BLaER1 (cell line): ENCODE measurements around the gene WNT11.

Source experiments
- H3K27ac ChIP-seq: shearing (Covaris generic); formaldehyde crosslinking; 2 replicates; pipeline ENCODE4 v1.8.1; 2022
- H3K27me3 ChIP-seq: shearing (Covaris generic); formaldehyde crosslinking; 2 replicates; pipeline ENCODE4 v1.8.1; 2022
- H3K36me3 ChIP-seq: shearing (Covaris generic); formaldehyde crosslinking; 2 replicates; pipeline ENCODE4 v1.8.1; 2022
- H3K4me1 ChIP-seq: shearing (Covaris generic); formaldehyde crosslinking; 2 replicates; pipeline ENCODE4 v1.8.1; 2022
- H3K4me2 ChIP-seq: shearing (Covaris generic); formaldehyde crosslinking; 2 replicates; pipeline ENCODE4 v1.8.1; 2022
- H3K4me3 ChIP-seq: shearing (Covaris generic); formaldehyde crosslinking; 2 replicates; pipeline ENCODE4 v1.8.1; 2022
- H3K9ac ChIP-seq: shearing (Covaris generic); formaldehyde crosslinking; 2 replicates; pipeline ENCODE4 v1.8.1; 2022
- H3K9me3 ChIP-seq: shearing (Covaris generic); formaldehyde crosslinking; 2 replicates; pipeline ENCODE4 v1.8.1; 2022
- H4K20me1 ChIP-seq: shearing (Covaris generic); formaldehyde crosslinking; 2 replicates; pipeline ENCODE4 v1.8.1; 2022
- Cebpa-rat ChIP-seq: shearing (Covaris generic); IDR thresholded peaks from 2 replicates; pipeline ENCODE4 v1.8.1; 2022

Gene WNT11

DNA sequence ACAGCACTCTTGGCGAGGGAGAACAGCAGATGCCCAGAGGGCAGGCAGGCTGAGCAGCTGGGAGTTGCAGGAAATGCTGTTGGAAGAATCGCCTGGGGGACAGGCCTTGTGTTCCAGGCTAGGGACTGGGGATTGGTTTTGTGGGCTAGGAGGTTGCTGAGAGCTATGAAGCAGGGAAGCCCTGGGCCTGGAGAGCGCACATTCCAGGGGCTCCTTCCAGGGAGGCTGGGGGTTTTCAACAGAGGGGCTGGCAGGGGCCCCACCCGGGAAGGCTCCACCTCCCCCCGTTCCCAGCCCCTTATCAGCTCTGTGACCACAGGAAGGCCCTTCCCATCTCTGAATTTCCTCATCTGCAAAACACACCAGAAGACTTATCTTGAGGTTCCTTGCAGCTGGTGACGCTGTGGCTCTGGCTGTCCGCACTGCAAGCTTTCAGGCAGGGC is 21.7 kb downstream of the WNT11 start:
- H4K20me1 ChIP-seq: no peaks in the 10 kb centered on the region
- H3K9ac ChIP-seq: no peak overlapping the region
- H3K27ac ChIP-seq: peak overlapping the region; percentile 37; the same call in 1 of the 2 replicates
- H3K27me3 ChIP-seq: no peaks in the 10 kb centered on the region
- TF ChIP-seq Cebpa-rat: no peak
- peaks cover 11% of the 10 kb centered on the region for H3K9me3 ChIP-seq
- H3K36me3 ChIP-seq: no peaks in the 10 kb centered on the region
- no peak overlapping the region for H3K4me3 ChIP-seq
- H3K4me1 ChIP-seq: peaks cover 23% of the 10 kb centered on the region
- peak overlapping the region; percentile 65 for H3K4me2 ChIP-seq

DNA sequence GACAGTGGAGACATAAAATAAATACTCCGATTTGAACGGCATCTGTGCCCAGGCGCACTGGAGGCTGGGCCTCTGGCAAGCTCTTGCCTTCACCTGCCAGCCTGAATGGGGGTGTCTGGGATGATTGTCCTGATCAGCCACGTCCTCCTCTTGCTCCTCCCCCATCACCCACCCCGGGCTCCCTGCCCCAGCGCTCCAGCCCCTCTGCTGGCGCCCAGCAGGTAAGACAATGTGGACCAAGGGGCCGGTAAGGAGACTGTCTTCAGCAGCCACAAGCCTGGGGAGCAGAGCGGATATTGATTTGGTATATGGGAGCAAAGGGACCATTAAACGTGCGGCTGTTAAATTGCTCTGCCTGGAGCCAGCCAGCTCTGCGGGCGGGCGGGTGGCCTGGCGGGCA is 24.9 kb downstream of the WNT11 start:
- Histone ChIP-seq H3K4me2 (no peak overlapping the region), H3K4me3 (no peak overlapping the region), H3K4me1 (peaks cover 31% of the 10 kb centered on the region), H3K9ac (no peak overlapping the region), H3K27me3 (no peaks in the 10 kb centered on the region), H3K9me3 (no peaks in the 10 kb centered on the region), H3K27ac (no peak overlapping the region), H4K20me1 (no peaks in the 10 kb centered on the region), H3K36me3 (no peaks in the 10 kb centered on the region)
- no peak for TF ChIP-seq Cebpa-rat

DNA sequence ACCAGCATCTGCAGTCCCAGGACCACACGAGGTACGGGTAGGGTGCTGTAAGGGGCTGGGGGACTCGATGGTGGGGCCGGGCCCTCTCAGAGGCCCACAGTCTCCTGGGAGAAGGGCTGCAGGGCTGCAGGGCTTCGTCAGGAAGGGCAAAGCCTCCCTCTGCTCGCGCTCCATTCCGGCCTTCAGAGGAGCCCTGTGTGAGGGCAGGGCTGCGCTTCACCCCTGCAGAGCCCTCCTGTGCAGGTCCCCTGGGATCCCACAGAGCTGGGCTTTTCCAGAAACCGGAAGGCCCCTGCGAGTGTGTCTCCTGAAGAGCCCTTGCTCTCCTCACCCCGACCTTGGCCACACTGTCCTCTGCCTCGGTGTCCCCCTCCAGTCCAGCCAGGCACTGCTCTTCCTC is 27.2 kb downstream of the WNT11 start:
- no peak overlapping the region for H3K27ac ChIP-seq
- 0 out of 2 replicates have a peak overlapping the region, but pooled peaks have one; percentile 29 for H3K9ac ChIP-seq
- no peak for TF ChIP-seq Cebpa-rat
- peaks cover 25% of the 10 kb centered on the region for H3K4me1 ChIP-seq
- H3K4me3 ChIP-seq: no peak overlapping the region
- no peaks in the 10 kb centered on the region for H4K20me1 ChIP-seq
- H3K27me3 ChIP-seq: no peaks in the 10 kb centered on the region
- H3K36me3 ChIP-seq: no peaks in the 10 kb centered on the region
- no peaks in the 10 kb centered on the region for H3K9me3 ChIP-seq
- H3K4me2 ChIP-seq: peak overlapping the region; percentile 59

DNA sequence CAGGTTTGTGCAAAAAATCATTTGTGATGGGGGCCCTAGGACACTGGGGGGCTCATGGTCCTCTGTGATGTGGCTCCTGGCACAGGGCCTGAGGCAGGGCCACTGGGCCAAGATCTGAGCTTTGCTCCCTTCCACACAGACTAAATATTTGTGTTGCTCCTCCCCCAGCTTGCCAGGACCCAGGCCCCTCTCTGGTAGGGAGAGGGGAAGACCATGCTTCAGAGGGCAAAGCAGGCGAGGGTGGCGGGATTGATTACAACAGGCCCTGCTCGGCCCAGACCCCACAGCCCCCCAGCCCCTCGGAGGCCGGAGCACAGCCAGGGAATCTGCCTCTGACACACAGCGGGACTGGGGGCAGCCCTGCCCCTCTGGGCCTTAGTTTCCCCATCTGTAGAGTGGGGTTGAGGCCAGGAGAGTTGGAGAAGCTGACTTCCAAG is 29.0 kb downstream of the WNT11 start:
- H3K9ac ChIP-seq: no peak overlapping the region
- no peak overlapping the region for H3K4me3 ChIP-seq
- no peaks in the 10 kb centered on the region for H3K36me3 ChIP-seq
- H4K20me1 ChIP-seq: no peaks in the 10 kb centered on the region
- peaks cover 25% of the 10 kb centered on the region for H3K4me1 ChIP-seq
- H3K27me3 ChIP-seq: no peaks in the 10 kb centered on the region
- H3K4me2 ChIP-seq: no peak overlapping the region
- no peak overlapping the region for H3K27ac ChIP-seq
- no peaks in the 10 kb centered on the region for H3K9me3 ChIP-seq
- TF ChIP-seq Cebpa-rat: no peak

DNA sequence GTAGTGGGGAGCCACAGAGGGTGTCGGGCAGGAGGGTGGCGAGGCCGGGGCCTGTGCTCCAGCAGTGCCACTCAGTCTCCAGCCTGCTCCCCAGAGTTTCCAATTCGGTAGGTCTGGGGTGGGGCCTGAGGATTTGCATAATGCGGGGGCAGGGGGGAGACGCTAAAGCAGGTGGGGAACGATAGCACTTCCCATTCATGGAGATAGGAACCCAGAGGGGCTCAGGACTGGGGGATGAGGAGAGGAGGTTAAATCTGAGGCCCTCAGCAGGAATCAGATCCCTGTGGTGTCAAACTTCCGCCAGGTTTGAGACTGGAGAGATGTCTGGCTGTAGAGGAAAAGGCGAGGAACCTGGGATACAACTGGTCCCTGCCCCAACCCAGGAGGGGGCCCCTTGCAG is 29.8 kb downstream of the WNT11 start:
- Histone ChIP-seq H4K20me1 (no peaks in the 10 kb centered on the region), H3K4me2 (peak overlapping the region; percentile 49; the same call in 1 of the 2 replicates)
- no peak for TF ChIP-seq Cebpa-rat

DNA sequence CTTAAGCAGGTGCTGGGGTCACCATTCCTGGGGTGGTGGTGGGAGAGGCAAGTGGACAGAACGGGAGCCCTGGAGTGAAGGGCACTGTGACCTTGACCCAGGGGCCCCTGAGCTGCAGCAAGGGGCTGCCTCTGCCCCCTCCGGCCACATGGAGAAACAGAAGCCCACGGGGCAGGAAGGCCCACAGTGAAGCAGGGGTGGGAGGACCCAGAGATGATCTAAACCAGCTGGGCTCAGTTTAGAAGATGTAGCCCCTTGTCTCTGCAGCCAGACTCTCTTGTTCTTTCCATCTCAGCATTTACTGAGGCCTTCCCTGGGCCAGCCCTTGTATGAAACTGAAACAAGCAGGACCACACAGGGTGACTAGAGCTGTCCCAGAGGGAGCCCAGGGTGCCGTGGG is 30.5 kb downstream of the WNT11 start:
- H3K4me2 ChIP-seq: peak overlapping the region; percentile 49; the same call in 1 of the 2 replicates
- H3K4me3 ChIP-seq: no peak overlapping the region
- H4K20me1 ChIP-seq: no peaks in the 10 kb centered on the region
- H3K27ac ChIP-seq: no peak overlapping the region
- no peak overlapping the region for H3K9ac ChIP-seq
- no peak for TF ChIP-seq Cebpa-rat
- H3K36me3 ChIP-seq: no peaks in the 10 kb centered on the region
- H3K27me3 ChIP-seq: no peaks in the 10 kb centered on the region
- H3K4me1 ChIP-seq: peaks cover 25% of the 10 kb centered on the region
- H3K9me3 ChIP-seq: no peaks in the 10 kb centered on the region

More for the DNA sequence above, 29.8 kb downstream of the WNT11 start:
- no peak overlapping the region for H3K4me3 ChIP-seq
- H3K27me3 ChIP-seq: no peaks in the 10 kb centered on the region
- no peak overlapping the region for H3K9ac ChIP-seq
- no peak overlapping the region for H3K27ac ChIP-seq
- no peaks in the 10 kb centered on the region for H3K36me3 ChIP-seq
- H3K9me3 ChIP-seq: no peaks in the 10 kb centered on the region
- H3K4me1 ChIP-seq: peaks cover 25% of the 10 kb centered on the region

DNA sequence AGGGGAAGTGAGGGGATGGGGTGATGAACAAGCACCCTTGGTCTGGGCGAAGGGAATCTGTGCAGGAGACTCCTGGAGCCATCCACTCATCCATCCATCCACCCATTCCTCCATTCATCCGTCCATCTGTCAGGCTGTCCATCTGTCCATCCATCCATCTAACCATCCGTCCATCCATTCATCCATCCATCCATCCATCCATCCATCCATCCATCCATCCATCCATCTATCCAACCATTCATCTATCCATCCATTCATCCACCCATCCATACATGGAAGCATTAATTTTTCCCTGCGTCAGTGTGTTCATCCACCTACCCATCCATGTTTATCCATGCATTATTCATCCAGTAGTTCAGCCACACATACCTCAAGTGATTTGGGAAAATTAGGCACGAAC is 32.0 kb downstream of the WNT11 start:
- no peak overlapping the region for H3K4me3 ChIP-seq
- H3K27ac ChIP-seq: no peak overlapping the region
- no peaks in the 10 kb centered on the region for H3K9me3 ChIP-seq
- H3K9ac ChIP-seq: no peak overlapping the region
- H3K27me3 ChIP-seq: no peaks in the 10 kb centered on the region
- TF ChIP-seq Cebpa-rat: no peak
- no peaks in the 10 kb centered on the region for H4K20me1 ChIP-seq
- peaks cover 23% of the 10 kb centered on the region for H3K4me1 ChIP-seq
- H3K36me3 ChIP-seq: no peaks in the 10 kb centered on the region
- H3K4me2 ChIP-seq: no peak overlapping the region

DNA sequence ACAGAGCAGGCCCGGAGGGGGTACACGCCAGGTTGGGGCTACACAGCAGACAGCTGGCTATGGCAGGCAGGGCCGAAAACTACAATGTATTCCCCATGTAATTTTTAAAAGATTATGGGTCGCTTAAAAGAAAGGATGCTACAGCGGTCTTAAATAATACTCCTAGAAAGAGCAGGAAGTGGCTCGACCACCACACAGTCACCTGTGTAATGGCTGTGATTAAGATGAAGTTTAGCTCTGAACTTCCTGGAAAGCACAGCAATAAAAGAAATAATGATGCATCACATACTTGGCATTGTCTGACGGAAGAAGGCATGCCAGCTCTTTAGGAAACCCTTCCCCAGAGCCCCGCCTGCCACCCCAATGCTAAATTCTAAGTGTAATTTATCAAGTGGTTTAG is 32.6 kb downstream of the WNT11 start:
- H3K4me1 ChIP-seq: peaks cover 18% of the 10 kb centered on the region
- no peaks in the 10 kb centered on the region for H3K27me3 ChIP-seq
- no peak overlapping the region for H3K27ac ChIP-seq

DNA sequence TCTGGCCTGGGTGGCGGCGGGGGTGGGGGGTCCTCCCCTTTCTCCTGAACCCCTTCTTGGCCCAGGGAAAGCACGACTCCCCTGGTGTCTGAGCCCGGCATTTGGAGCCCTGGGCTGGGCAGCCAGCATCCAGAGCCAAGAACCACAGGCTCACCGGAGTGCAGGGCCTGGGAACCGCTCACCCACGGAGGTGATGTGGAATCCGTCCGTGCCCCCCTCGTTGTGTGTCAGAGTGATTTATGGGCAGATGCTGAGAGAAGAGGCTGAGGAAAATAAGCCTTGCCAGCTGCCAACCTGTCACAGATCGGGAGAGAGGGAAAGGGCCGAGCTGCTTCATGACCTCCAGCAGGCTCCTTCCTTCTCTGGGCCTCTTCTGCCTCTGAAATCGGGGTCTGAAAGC is 33.7 kb downstream of the WNT11 start:
- Histone ChIP-seq H3K9ac (no peak overlapping the region), H3K4me1 (peaks cover 20% of the 10 kb centered on the region)

More for the DNA sequence above, 32.6 kb downstream of the WNT11 start:
- H3K4me2 ChIP-seq: no peak overlapping the region
- H3K36me3 ChIP-seq: no peaks in the 10 kb centered on the region
- TF ChIP-seq Cebpa-rat: no peak
- H3K9ac ChIP-seq: no peak overlapping the region
- no peak overlapping the region for H3K4me3 ChIP-seq
- no peaks in the 10 kb centered on the region for H3K9me3 ChIP-seq
- H4K20me1 ChIP-seq: no peaks in the 10 kb centered on the region

DNA sequence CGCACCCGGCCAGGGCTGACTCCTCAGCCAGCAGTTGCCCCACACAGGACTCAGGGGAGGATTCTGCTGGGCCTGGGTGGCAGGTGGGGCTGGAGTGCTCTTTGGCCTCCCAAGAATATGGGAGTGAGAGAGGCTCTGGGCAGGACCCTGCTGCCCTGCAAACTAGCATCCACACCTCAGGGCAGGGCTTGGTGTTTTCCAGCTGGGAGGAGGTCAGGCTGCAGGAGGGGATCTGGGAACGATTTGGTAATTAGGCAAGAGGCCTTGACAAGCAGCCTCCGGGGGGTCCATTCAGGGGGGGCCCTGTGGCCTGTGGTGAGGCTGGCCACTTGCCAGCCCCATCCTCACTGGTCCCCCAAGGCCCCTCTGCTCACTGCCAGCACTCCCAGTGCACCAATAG is 35.8 kb downstream of the WNT11 start:
- H3K9ac ChIP-seq: no peak overlapping the region
- H3K4me3 ChIP-seq: no peak overlapping the region
- H3K9me3 ChIP-seq: no peaks in the 10 kb centered on the region
- H3K27ac ChIP-seq: no peak overlapping the region
- H3K36me3 ChIP-seq: no peaks in the 10 kb centered on the region
- no peaks in the 10 kb centered on the region for H3K27me3 ChIP-seq
- no peaks in the 10 kb centered on the region for H4K20me1 ChIP-seq
- TF ChIP-seq Cebpa-rat: no peak
- H3K4me1 ChIP-seq: peaks cover 17% of the 10 kb centered on the region
- H3K4me2 ChIP-seq: no peak overlapping the region

More for the DNA sequence above, 33.7 kb downstream of the WNT11 start:
- no peak overlapping the region for H3K4me2 ChIP-seq
- no peaks in the 10 kb centered on the region for H4K20me1 ChIP-seq
- no peak overlapping the region for H3K4me3 ChIP-seq
- H3K36me3 ChIP-seq: no peaks in the 10 kb centered on the region
- no peak for TF ChIP-seq Cebpa-rat
- no peaks in the 10 kb centered on the region for H3K27me3 ChIP-seq
- H3K27ac ChIP-seq: no peak overlapping the region
- H3K9me3 ChIP-seq: no peaks in the 10 kb centered on the region

DNA sequence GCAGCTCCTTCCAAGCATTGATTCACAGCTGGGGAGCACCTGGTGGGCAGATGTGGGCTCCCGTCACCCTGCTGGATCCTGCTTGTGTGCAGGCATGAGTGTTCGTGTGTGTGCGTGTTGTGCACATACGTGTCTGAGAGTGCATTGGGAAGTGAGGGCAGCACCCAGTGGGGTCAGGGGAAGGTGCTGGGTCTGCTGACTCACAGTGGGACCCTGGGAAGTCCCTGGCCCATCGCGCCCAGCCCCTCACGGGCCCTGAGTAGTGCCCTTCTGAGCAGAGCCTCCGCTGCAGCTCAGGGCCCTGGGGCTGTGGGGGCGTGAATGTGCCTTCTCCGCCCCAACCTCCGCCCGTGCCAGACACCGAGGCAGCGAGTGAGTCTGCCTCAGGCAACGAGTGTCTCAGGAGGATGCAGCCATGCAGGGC is 36.8 kb downstream of the WNT11 start:
- H3K27me3 ChIP-seq: no peaks in the 10 kb centered on the region
- H3K4me1 ChIP-seq: peaks cover 17% of the 10 kb centered on the region
- H3K4me2 ChIP-seq: 0 out of 2 replicates have a peak overlapping the region, but pooled peaks have one; percentile 5
- no peaks in the 10 kb centered on the region for H3K9me3 ChIP-seq
- no peak overlapping the region for H3K9ac ChIP-seq
- no peak for TF ChIP-seq Cebpa-rat
- no peaks in the 10 kb centered on the region for H4K20me1 ChIP-seq
- H3K27ac ChIP-seq: no peak overlapping the region
- H3K36me3 ChIP-seq: no peaks in the 10 kb centered on the region
- H3K4me3 ChIP-seq: no peak overlapping the region
